ENCODE data around the gene KRT31. TPM values are rescaled to one million over a fixed set of nuclear protein-coding genes. Genes with fewer than 3 reads are reported as not detected.

Gene KRT31
- total RNA-seq (2021; fragmentation: NEBNext Ultra II Directional; extraction: Animal tissue kit (Norgen Biotek cat#: 25700)) (not detected in 2 replicates), polyA plus RNA-seq (2011; rRNA removed) (not detected in 2 replicates), polyA minus RNA-seq (2011; rRNA and poly(A)+ RNA removed) (not detected in 2 replicates)
- polyA plus RNA-seq (2011; cell fraction: cytosol; rRNA removed) = not detected
- not detected for polyA plus RNA-seq (2011; cell fraction: nucleus; rRNA removed)
- polyA plus RNA-seq (2012, experiment 1 of 2) = not detected in 4 replicates
- polyA plus RNA-seq (2012, experiment 2 of 2) = not detected
- not detected for polyA plus RNA-seq (2013, experiment 1 of 2)
- polyA plus RNA-seq (2013, experiment 2 of 2) = not detected
- not detected for polyA minus RNA-seq (2011; cell fraction: cytosol; rRNA and poly(A)+ RNA removed)
- not detected for polyA minus RNA-seq (2011; cell fraction: nucleus; rRNA and poly(A)+ RNA removed)
- long read RNA-seq, experiment 1 = 0 reads
- long read RNA-seq, experiment 2 = 0 reads

DNA sequence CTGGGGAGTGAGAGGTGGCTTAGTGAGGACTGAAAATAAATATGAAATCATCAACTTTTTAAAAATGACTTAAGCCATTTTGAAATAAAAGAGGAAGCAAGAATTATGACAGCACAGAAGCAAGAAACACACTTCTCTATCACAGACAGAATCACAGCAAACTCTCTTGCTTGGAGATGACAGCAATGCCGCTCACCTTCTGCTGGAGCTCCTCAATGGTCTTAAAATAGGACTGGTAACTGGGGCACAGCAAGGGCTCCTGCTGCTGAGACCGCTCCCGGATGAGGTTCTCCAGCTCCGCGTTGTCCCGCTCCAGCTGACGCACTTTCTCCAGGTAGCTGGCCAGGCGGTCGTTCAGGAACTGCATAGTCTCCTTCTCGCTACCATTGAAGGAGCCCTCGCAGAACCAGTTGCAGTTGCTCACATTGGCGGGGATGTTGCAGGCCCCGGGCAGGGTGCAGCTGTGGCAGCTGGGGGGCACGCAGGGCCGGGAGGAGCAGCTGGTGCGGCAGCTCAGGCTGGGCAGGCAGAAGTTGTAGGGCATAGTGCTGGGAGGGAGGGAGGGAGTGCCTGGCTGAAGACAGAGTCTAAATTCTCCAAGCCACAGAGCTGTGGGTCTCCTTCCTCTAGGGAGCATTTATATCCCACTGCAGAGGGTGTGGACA, at the start of gene KRT31:
TSS of gene KRT31 (minus strand) at position 613 of the 665 bp plus-strand sequence. CDS start at position 544, 69 bp downstream.
- Histone ChIP-seq H3K4me2 (ENCODE audit: insufficient read depth in 1 of 2, low read depth in 2 of 2, low read length in 2 of 2) (no peak within 1 kb of the TSS), H3K4me1 (replicated peaks in 1 of 4; ENCODE audit: control insufficient read depth in 3 of 4, insufficient read depth in 4 of 4, low read length in 3 of 4) (no peaks in the 10 kb centered on the region), H3K9ac (replicated peaks in 1 of 4; ENCODE audit: extremely low read depth in 1 of 4, low read depth in 3 of 4, low read length in 3 of 4) (no peak within 1 kb of the TSS), H3K27ac (ENCODE audit: low read depth, low read length) (no peak within 1 kb of the TSS), H3K23me2 (ENCODE audit: low read depth, low read length) (no peaks in the 10 kb centered on the region), H3K79me2 (ENCODE audit: control insufficient read depth in 1 of 2, insufficient read depth in 2 of 2, low read length in 2 of 2) (no peaks in the 10 kb centered on the region), H2BK5ac (ENCODE audit: low read depth, low read length) (no peak within 1 kb of the TSS), H4K5ac (ENCODE audit: insufficient read length, low read depth, low read length) (no peak within 1 kb of the TSS), H3K27me3 (replicated peaks in 1 of 4; ENCODE audit: control insufficient read depth in 3 of 4, extremely low read depth in 1 of 4, insufficient read depth in 3 of 4, low read length in 3 of 4) (no peaks in the 10 kb centered on the region; a peak in 1 of 7 replicates), H2BK120ac (replicated peaks; ENCODE audit: low read depth, low read length) (no peak within 1 kb of the TSS), H3K23ac (ENCODE audit: insufficient read length) (no peak within 1 kb of the TSS), H4K91ac (replicated peaks; ENCODE audit: insufficient read length, low read length) (no peak within 1 kb of the TSS), H3K4me3 (ENCODE audit: extremely low read depth in 1 of 4, insufficient read depth in 2 of 4, low read depth in 3 of 4, low read length in 4 of 4) (no peak within 1 kb of the TSS), H2AK5ac (ENCODE audit: low read depth, low read length) (no peak within 1 kb of the TSS), H2BK12ac (ENCODE audit: low read depth, low read length) (no peak within 1 kb of the TSS), H3K18ac (ENCODE audit: extremely low read depth, low read length) (no peak within 1 kb of the TSS), H3K9me3 (ENCODE audit: insufficient read depth in 2 of 2, low read depth in 1 of 2, low read length in 1 of 2) (no peaks in the 10 kb centered on the region), H2AFZ (ENCODE audit: low read length) (no peak within 1 kb of the TSS), H3K14ac (ENCODE audit: insufficient read length) (no peak within 1 kb of the TSS), H3K56ac (replicated peaks; ENCODE audit: insufficient read length, low read depth, low read length) (no peak within 1 kb of the TSS), H3K4ac (replicated peaks; ENCODE audit: insufficient read length, low read depth, low read length) (no peak within 1 kb of the TSS), H3K79me1 (ENCODE audit: low read depth, low read length) (no peaks in the 10 kb centered on the region), H2BK15ac (ENCODE audit: low read length) (no peak within 1 kb of the TSS), H3K36me3 (ENCODE audit: control insufficient read depth in 2 of 4, insufficient read depth in 4 of 4, low read length in 3 of 4) (no peaks in the 10 kb centered on the region), H4K20me1 (replicated peaks in 1 of 2; ENCODE audit: control insufficient read depth in 1 of 2, insufficient read depth in 2 of 2, low read length in 2 of 2) (no peaks in the 10 kb centered on the region), H4K8ac (ENCODE audit: extremely low read depth, insufficient read depth, low read length) (no peak within 1 kb of the TSS; the same call in 1 of the 2 replicates), H2BK20ac (ENCODE audit: low read length) (no peak within 1 kb of the TSS)
- no peak for DNase-seq (ENCODE audit: low read depth in 1 of 2, low spot score in 2 of 2)
- FAIRE-seq = no peak
- ChIA-PET POLR2A (ENCODE audit: partially characterized antibody) (no interaction called here), CTCF (ENCODE audit: partially characterized antibody) (interaction anchor here (0.6 to 1.1 kb wide), 2 partner anchors 21 to 86 kb away, joined by 3 to 4 read pairs; no protein-coding TSS in a partner anchor)
- 85% methylated on average over 16 of the region's 16 CpGs; no CpG with 5 or more reads in 1 of the 2 experiments for WGBS, 2 experiments (ENCODE audit: extremely low coverage in 1 of 2, insufficient coverage in 1 of 2, insufficient read length in 1 of 2, insufficient replicate concordance in 2 of 2, low coverage in 1 of 2, low lambda C conversion rate in 2 of 2, missing lambda C conversion rate in 1 of 2)
- TF ChIP-seq NRF1 (IDR thresholded peaks at IDR 0.05; ENCODE audit: low read depth, low read length) (no peak), SRF (IDR thresholded peaks at IDR 0.05; ENCODE audit: low read depth, low read length) (no peak), RNF2 (IDR thresholded peaks at IDR 0.05; ENCODE audit: borderline replicate concordance, low read depth, low read length, missing control alignments, poor library complexity, severe bottlenecking) (no peak), POLR2A (IDR thresholded peaks at IDR 0.05; ENCODE audit: control extremely low read depth in 1 of 2, low read depth in 2 of 2, low read length in 2 of 2) (no peak), SP2 (IDR thresholded peaks at IDR 0.05; ENCODE audit: low read length) (no peak), SIN3A (conservative IDR thresholded peaks at IDR 0.05 in 1 of 2, IDR thresholded peaks at IDR 0.05 in 1 of 2; ENCODE audit: low read depth in 1 of 2, low read length in 2 of 2) (no peak), ZNF274 (IDR thresholded peaks at IDR 0.05; ENCODE audit: borderline replicate concordance, extremely low read depth, low read length) (no peak), RAD21 (IDR thresholded peaks at IDR 0.05 in 1 of 2, conservative IDR thresholded peaks at IDR 0.05 in 1 of 2; ENCODE audit: low read depth in 2 of 2, low read length in 2 of 2) (no peak), FOSL1 (IDR thresholded peaks at IDR 0.05; ENCODE audit: insufficient read depth, low read depth, low read length) (no peak)
